Tongue (tissue), 2 donors: ENCODE data around the gene RTKN. TPM values are rescaled to one million over a fixed set of nuclear protein-coding genes. Genes with fewer than 3 reads are reported as not detected.
A peak's percentile ranks its signal among the peaks of the same experiment; 100 is the strongest.
"Not testable (repeated sequence)": the region's sequence is repeated elsewhere in the genome, so short reads cannot be mapped to it uniquely, and the experiment has no call there.

Source experiments
- DNase-seq: peaks from one replicate; pipeline ENCODE4 v3.0.0-alpha.2; 2015
- total RNA-seq: library from RNA; depleted of rRNA; stranded (reverse); fragments of >200 nt; gene quantifications from one replicate; pipeline ENCODE4 v1.2.3, GENCODE V29; 2014

RTKN gene
- total RNA-seq, 1 donor from 2014 or later = 42.1 TPM

DNA sequence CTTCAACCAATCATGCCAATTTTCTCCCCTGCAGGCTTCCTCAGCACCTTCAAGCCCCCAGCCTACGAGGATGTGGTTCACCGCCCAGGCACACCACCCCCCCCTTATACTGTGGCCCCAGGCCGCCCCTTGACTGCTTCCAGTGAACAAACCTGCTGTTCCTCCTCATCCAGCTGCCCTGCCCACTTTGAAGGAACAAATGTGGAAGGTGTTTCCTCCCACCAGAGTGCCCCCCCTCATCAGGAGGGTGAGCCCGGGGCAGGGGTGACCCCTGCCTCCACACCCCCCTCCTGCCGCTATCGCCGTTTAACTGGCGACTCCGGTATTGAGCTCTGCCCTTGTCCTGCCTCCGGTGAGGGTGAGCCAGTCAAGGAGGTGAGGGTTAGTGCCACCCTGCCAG, 18.4 kb upstream of the RTKN start:
- DNase-seq = not testable (repeated sequence)

DNA sequence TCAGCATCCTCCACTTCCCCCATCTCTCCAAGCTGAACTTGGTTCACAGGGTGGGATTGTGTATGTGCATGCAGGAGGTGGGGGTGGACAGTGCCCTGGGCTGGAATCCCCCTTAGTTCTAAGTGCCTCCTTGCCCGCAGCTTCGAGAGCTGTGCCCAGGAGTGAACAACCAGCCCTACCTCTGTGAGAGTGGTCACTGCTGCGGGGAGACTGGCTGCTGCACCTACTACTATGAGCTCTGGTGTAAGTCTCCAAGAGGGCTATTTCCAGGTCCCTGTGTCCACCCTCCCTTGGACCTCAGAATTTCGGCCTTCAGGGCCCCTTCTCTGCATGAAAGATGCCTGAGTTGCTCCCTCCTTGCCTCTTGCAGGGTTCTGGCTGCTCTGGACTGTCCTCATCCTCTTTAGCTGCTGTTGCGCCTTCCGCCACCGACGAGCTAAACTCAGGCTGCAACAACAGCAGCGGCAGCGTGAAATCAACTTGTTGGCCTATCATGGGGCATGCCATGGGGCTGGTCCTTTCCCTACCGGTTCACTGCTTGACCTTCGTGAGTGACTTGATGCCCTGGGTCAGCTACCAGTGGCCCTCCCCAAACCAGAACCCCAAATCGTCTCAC, 17.9 kb upstream of the RTKN start:
- DNase-seq = not testable (repeated sequence)

DNA sequence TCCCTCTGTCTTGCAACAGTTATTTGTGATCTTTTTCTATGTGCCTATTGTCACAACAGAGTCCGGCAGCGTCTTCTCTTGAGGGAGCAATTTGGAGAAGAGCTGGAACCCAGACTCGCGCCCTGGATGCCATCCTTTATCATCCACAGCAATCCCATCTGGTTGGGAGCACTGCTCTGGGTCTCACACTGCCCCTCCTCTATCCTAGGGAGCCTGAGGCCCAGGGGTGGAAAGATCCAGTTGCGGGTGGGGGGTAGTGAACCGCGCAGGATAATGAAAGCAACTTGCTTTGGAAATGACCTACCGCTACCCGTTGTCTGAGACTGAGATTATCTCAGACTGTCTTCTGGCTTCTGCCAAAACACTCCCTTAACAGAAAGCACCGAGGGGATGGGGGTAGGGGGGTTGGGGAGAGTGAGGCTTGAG, 17.2 kb upstream of the RTKN start:
- DNase-seq = no peak

DNA sequence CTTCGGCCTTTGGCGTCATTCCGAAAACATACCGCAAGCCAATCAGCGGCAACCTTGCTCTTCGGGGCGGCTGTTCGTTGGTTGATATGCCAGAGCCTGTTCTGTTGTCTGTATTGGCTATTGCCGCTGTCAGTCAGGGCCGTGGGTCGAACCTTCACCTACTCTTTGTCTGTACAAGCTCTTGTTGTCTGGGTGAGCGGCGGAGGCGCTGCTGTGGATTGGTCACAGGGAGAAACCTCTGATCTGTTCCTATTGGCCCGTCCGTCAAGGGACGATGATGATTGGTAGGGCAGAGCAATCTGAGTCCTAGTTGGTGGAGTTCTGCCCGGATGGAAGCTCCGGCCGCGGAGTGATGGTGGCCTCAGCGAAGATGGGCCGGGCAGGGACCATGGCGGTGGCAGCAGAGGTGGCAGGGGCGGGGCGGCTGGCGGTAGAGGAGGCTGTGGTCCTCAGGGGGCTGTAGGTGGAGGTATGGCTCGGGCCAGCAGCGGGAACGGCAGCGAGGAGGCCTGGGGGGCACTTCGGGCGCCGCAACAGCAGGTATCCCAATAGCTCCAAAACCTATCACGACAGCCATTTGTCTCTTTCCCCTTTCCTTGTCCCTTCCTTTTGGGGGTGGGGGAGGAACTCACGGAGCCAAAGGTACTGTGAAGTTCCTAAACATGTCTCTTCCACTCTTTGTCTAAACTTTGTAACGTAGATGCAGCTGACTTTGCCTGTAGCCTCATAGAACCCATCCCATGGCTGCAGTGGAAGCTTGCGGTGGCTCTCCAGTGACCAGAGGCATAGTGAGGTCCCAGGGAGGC, 16.6 kb upstream of the RTKN start, which contains the start of gene WBP1:
TSS of gene WBP1 (plus strand) at position 307 of the 806 bp plus-strand sequence. CDS start at position 472, 165 bp downstream.
- peak; percentile 100 for DNase-seq

DNA sequence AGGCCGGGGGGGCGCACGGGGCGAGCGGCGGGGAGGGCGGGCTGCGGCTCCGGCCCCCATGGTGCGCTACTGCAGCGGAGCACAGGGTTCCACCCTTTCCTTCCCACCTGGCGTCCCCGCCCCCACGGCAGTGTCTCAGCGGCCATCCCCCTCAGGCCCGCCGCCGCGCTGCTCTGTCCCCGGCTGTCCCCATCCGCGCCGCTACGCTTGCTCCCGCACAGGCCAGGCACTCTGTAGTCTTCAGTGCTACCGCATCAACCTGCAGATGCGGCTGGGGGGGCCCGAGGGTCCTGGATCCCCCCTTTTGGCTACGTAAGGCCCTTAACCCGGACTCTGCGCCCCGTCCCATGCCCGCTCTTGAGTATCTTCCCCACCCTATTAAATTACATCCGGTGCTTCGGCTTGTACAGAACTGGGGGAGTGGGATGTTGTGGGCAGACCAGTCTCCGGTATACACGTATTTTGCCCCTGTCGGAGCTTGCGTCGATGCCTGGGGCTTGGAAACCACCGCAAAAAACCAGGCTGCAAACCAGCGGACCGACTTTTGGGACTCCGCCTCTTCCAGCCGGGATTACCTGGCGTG, 15.9 kb upstream of the RTKN start:
- DNase-seq = peak; percentile 86

DNA sequence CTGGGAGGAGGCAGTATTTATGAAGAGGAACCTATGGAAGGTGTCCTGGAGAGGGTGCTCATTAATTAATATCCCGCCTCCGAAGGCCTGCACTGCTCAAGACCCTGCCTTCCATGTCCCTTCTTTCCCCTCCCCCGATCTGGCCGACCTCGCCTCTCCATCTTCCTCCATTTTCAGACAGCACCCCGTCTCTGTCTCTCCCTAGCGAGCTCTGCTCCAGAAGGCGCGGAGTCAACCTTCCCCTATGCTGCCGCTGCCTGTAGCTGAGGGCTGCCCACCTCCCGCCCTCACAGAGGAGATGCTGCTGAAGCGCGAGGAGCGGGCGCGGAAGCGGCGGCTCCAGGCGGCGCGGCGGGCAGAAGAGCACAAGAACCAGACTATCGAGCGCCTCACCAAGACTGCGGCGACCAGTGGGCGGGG, 15.4 kb upstream of the RTKN start:
- no peak for DNase-seq

DNA sequence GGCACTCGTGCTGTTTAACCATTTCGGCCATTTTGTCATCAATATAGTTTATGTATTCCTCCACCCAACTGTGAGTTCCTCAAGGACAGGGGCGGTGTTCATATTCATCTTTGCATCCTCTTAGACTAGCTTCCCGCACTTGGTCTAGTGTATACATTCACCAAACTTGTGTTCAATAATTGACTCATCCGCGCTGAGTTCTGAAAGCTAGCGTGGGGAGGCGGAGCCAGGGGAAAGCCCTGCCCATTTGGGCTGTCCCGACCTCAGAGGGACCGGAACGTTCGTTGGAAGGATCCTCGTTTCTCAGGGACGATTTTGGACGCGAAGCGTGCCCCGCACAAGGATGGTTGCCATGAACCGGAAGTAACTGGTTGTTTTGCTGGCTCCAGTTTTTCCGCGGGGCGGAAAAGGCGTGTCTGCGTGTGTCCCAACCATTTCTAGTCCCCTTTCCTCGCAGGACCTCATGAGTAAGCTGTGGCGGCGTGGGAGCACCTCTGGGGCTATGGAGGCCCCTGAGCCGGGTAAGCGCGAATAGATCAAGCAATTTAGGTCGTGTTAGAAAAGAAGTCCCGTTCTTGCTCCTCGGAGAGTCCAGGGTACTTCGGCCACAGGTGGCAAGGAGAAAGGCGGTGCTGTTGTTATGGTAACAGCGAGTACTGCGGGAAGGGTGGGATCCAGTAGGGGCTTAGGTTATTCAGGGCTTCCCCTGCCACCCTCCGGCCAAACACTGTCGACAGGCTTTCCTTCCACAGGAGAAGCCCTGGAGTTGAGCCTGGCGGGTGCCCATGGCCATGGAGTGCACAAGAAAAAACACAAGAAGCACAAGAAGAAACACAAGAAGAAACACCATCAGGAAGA, 13.1 kb upstream of the RTKN start, which contains the start of gene INO80B:
TSS of gene INO80B (plus strand) at position 434 of the 858 bp plus-strand sequence. CDS start at position 464, 30 bp downstream.
- DNase-seq = peak; percentile 99

DNA sequence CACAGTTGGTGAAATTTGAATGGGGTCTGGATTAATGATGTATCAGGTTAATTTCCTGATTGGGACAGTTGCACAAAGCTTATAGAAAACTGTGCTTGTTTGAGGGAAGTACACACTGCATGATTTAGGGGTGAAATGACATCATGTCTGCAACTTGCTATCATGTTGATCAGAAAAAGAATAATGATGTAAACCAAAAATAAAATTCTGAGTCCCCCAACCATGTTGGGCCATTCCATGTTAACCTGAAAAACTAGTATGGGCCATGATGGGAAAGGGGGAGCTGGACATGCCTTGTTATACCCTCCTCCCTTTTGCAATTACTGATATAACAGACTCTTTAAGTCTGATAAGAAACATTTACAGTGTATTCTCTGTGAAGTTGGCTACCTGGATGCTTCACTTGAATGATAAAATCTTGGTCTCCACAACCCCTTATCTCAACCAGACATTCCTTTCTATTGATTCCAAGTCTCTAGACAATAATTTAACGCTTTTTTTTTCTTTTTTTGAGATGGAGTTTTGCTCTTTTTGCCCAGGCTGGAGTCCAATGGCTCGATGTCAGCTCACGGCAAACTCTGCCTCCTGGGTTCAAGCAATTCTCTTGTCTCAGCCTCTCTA, 8.9 kb upstream of the RTKN start:
- DNase-seq = no peak

DNA sequence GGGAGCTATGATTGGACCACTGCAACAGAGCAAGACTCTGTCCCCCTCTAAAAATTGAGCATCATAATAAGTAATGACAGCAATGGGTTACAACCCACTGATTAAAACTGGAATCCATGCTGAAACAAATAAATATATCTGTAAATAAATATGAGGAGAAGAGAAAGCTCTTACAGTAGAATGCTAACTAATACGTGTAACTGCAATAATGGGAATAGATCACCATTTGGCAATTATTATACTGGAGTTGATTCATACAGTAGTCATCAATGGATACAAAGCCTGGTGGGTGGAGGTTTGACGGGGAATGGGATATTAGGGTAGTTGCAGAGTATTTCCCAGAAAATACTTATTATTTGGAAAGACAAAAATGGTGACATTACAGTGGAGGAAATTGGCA, 7.0 kb upstream of the RTKN start:
- DNase-seq = no peak

DNA sequence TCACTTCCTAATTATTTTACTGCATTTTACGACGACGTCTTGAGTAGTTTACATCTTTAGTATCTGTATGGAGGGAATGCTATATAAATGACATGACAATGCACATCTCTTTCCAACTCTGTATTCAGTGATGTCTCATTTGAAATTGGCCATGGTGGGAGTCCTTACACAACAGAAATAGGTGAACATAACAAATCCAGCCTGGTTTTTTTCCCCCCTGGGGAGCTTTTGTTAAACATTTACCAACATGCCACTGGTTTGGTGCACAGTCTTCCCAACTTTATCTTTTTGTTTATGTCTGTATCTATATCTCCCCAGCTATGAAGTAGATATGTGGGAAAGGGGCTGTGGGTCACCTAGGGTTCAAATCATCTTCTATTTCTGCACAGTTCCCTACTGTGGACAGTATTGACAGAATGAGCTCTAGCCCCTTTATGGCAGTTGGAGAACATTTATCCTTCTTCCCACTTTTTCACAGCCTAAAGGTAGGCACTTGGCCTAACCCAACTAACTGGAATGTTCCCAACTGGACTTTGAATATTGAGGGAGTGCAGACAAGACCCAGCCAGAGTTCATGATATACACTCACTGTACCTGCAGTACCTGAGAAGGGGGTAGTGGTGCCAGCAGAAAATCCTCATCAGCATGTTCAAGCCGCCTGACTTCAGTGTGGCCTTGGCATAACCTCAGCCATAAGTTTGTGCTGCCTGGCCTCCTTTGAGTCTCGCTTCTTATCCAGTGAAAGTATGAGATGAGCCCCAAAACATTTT, 5.7 kb upstream of the RTKN start:
- no peak for DNase-seq

DNA sequence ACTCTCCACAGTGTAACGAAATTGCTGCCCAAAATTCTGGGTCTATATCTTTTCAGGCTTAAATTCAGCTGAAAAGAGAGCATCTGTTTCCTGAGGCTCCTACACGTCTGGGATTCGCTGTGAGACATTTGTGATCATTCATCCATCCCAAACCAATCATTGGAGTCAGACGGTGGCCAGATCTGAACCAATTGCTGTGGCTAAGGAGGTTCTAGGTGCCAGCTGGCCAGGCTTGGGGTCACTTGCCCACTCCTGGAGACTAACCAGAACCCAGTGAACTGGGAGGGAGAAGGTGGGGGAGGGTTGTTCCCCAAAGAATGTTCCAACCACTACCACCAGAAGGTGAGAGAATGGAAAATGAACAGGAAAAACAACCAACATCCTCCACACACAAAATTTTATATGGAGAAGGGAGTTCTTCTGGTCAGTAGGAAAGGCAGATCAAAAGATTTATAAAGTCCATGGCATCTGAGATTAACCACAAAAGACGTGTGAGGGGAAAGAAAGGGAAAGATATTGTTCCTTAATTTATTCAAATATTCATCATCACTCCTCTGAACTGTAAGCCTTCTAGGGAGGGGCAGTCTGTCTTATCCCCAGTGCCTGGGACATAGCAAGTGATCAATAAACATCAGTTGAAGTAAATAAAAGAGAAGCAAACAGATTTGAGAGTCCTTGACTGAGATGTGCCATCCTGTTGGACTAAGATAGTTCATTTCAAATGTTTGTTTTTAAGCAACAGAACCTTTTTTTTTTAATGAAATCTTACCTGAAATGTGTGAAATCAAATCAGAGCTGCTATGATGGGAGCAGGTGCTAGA, 3.0 kb upstream of the RTKN start:
- DNase-seq = no peak

DNA sequence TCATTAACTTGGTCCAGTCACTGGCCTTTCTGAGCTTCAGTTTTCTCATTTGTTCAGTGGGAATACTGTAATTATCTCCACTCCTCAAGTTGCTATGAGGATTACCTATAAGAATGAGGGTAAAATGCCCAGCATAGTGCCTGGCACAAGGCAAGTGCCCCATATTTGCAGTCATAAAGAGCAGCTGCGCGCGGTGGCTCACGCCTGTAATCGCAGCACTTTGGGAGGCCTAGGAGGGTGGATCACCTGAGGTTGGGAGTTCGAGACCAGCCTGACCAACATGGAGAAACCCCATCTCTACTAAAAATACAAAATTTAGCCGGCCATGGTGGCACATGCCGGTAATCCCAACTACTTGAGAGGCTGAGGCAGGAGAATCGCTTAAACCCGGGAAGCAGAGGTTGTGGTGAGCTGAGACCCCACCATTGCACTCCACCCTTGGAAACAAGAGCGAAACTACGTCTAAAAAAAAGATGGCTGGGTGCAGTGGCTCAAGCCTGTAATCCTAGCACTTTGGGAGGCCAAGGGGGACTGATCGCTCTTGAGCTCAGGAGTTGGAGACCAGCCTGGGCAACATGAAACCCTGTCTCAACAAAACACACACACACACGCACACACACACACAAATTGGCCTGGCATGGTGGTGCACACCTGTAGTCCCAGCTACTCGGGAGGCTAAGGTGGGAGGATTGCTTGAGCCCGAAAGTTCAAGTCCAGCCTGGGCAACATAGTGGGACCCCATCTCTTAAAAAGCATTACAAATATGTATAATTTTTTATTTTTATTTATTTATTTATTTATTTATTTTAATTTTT, 953 bp upstream of the RTKN start:
- not testable (repeated sequence) for DNase-seq

DNA sequence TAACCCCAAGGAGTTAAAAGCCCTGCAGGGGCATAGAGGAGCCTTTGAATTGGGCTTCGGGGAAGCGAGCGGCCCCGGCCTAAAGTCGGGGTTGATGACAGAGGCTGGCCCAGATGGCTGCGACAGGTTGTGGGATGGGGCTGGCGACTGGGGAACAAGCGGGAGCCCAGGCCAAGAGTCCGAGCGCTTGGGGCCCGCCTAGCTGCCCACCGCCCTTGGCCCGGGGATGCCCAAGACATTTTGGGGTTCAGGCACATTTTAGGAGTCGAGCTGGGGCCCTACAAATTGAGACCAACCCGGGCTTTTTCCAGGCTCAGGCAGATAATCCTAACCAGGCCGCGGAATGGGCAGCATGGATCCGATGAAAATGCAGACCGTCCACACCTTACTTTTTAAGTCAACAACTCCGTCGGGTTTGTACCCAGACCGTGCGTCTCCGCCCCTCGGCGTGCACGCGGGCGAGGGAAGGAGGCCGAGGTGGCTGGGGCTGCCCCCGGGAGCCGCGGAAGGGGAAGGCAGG, 507 bp downstream of the RTKN start:
- DNase-seq = peak; percentile 44

DNA sequence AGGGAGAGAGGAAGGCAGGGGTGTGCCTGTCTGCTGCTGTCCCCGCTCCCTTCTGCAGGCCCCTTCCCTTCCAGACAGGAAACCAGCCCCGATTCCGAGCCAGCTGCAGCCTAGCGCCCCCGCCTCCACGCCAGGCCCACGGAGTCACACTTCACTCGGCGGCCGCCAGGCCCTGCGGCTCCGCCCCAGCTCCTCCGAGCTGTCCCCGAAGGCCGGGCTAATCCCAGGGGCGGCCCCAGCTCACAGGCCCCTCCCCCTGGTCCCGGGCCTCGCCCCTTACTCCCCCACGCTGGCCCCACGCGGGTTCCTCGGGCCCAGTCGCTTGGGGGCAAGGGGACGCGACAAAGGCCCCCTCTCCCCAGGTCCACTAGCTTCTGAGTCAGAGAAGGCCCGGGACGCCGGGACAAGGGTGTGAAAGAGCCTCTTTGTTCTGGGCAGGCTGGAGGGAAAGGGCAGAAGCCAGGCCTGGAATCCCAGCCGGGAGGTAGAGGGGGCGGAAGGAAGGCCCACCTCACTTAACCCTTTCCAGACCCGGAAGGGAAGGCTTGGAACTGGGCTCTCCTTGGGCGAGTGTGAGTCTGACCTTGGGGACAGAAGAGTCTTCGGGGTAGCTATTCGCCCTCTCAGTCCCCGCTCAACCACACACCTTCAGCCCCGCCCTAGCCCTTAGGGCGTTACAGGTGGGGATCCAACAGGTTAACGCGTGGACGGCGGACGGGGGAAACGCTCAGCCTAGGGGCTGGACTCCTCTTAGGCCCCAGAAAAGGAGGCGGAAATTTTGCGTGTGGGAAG, 1.2 kb downstream of the RTKN start:
- DNase-seq = peak; percentile 98

DNA sequence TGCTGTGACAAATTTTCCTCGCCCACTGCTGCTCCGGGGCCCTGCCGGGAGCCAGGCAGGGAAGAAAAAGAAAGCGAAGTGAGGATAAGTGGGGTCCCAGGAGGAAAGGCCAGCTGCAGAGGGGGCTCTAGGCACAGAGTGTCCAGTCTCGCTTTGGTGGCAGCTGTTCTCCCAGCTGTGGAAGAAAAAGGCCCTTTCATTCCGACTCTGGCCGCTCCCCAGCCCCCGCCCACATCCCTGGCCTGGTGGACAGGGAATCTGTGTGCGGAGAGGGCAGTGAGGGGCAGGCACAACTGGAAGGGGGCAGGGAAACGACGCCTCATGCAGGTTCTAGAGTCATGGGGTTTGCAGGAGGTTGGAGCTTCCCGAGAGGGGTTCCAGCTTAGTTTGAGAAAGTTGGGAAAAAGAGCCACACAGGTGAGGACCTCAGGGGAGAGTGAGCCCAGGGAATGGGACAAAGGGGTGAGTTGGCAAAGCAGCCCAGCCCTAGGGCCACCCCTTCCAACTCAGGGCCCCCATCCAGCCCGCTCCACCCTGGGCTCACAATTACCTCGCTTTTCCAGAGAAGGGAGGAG, 1.8 kb downstream of the RTKN start:
- peak; percentile 98 for DNase-seq

DNA sequence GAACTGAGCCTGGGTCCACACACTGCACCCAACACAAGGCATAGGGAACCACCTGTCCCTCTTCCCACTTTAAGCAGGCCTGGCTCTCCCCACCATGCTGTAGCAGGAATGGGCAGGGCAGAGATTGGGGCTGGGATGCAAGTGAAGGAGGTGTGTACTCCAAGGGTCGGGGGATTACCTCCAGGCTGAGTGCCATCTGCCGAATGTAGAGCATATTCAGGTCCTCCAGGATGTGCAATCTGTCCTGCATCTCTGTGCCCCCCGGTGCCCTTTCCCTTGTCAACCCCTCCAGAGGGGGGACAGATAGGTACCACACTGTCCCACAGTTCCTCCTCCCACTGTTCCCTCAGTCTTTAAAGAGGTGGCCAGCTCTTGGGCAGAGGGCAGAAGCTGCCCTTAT, 2.4 kb downstream of the RTKN start:
- no peak for DNase-seq

DNA sequence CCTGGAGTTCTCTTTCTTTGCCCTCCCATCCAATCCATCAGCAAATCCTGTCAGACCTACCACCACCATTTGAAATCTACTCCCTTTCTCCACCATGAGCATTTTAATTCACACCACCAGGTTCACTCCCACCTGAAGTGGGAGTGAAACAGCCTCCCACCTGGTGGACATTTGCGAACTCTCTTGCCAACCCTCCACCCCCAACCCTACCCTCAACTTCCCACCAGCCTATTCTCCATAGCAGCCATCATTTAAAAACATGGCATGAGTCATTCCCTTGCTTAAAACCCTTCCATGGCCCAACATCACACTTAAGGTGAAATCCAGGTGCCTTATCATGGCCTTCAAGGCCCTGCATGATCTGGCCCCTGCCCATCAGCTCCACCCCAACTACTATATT, 3.5 kb downstream of the RTKN start:
- DNase-seq = no peak
